GM10847 (cell line): ENCODE results near the gene ERICH2.

ENCODE experiments used
- POLR2A ChIP-seq: IDR thresholded peaks from 2 replicates; pipeline ENCODE4 v1.6.1; 2011; ENCODE audit not compliant: insufficient read length; ENCODE audit errors: extremely low read depth

The ERICH2 gene

DNA sequence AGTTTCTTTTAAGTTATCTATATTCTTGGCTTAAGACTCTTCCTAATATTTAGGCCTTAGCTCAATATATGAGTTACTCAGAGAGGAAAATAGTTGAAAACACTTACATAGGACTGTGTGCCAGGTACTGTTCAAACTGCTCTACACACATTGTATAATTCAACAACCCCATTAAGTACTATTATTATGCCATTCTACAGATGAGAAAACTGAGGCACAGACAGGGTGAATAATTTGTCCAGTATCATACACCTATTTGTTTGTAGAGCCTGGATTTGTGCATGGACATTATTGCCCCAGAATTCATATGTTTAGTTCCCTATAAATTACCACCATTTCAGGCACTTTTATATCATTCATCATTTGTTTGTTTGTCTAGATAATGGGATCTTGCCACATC is 28.8 kb downstream of the ERICH2 start:
- TF ChIP-seq POLR2A = no peak

DNA sequence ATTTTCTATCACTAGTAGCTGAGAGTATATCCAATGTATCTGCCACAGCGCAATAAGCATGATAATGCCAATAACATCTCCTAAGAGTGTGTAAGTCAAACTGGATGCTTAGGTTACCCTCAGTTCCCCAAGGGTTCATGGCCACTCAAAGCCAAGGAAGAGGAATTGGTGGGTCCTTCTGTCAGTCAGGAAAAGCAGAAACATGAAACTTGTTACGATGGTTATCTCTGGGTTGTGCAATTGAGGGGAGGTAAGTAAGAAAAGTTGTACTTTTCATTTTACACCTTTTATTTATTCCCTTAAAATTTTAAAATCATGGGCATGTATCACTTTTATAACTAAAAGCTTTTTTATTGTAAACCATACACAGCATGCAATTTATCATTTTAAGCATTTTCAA is 36.4 kb downstream of the ERICH2 start:
- no peak for TF ChIP-seq POLR2A

DNA sequence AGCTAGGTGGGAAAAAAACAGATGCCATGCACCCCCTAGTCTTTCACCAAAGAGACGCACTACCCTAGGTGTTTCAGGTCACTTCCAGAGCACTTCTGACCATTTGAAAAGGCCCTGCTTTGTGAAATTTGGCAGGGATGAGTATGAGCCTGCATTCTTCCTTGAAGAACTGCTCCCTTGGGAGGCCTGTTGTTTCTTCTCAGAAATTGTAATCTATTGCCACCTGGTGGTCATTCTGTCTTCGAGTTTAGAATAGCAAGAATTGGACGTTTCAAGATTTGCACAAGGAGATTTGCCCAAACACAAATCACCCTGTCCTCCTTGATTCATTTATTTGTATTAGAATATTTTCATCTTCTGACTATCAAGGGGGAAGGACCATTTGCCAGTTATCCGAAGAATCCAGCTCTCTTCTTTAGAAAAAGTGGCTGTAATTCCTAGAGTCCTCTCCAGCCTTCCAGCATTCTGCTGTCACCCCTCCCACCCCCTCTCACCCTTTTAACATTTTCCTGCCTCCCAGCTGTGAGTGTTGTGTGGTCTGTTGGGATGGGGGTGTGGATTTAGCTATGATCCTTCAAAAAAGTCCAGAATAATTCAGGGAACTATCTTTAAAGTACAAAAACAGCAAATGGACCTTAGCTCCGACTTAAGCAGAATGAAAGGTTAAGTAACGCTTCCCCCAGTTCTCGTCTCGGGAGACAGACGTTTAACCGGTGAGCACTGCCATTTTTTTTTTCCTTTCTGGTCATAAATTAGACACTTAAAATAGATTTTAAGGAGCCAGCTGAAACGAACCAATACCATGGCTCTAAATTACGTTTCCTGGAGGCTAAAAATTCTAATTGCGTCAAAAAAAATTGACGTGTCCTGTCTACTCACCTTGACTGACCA is 42.8 kb downstream of the ERICH2 start:
- no peak for TF ChIP-seq POLR2A

- TF ChIP-seq POLR2A = no peak
Measured at GRCh38 chr2:170813611-170814532, 43.7 kb downstream of the ERICH2 start.

DNA sequence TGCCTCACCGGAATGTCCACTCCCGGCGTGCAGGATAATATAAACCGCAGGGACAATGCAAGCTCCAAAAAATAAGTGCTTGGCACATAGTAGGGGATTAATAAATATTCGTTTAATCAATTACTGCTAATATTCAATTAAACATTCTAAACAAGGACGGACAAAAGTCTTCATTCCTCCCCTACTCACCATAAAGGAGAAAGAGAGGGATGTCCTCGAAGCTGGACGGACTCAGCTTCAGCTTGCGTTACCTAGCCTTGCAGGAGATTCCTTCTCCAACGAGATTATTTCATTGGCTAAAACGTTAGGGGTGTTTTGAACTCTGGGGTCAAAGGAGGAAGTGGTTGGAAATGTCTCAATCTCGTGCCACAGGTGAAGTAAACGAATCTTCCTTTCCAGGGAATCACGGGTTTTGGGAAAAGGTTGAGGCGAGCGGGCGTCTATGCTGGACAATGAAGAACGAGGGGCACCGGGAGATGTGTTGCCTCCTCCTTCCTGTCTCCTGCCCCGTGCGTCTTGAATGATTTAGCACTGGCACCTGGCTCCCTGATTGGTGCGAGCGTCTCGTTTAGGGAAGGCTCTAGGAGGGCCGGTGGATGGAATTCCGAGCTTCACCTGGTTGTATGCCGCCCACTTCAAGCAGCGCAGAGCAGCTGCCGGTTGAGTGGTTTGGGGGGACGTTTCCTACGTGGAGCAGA is 44.5 kb downstream of the ERICH2 start:
- TF ChIP-seq POLR2A = no peak

GRCh38 chr2:170815311-170815710 is 45.1 kb downstream of the ERICH2 start:
- TF ChIP-seq POLR2A = no peak

DNA sequence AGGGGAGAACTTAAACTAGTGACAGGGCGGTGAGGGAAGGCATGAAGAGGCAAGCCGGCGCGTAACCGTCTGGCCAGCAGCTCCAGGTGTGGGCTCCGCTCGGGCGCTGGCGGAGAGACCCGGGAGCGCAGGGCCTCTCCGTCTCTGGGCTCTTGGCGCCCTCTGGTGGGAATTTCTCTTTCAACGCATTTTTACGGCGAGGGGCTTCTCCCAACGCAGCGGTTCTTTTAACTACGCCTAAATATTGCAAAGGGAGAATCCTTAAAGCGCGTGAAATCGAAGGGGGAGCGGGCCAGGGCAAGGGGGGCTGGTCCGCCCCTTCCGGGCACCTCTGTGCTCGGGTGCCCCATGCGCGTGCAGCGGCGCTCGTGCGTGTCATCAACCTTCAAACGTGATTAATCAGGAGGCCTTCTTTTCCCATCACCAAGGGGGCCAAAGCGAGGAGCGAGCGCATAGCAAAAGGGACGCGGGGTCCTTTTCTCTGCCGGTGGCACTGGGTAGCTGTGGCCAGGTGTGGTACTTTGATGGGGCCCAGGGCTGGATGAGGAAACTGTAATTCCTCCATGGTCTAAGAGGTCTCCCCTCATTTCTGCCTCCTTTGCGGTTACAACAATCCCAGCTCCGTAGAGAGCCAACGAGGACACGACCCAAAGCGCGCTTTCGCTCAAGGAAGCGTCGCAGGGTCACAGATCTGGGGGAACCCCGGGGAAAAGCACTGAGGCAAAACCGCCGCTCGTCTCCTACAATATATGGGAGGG is 45.7 kb downstream of the ERICH2 start:
- no peak for TF ChIP-seq POLR2A

DNA sequence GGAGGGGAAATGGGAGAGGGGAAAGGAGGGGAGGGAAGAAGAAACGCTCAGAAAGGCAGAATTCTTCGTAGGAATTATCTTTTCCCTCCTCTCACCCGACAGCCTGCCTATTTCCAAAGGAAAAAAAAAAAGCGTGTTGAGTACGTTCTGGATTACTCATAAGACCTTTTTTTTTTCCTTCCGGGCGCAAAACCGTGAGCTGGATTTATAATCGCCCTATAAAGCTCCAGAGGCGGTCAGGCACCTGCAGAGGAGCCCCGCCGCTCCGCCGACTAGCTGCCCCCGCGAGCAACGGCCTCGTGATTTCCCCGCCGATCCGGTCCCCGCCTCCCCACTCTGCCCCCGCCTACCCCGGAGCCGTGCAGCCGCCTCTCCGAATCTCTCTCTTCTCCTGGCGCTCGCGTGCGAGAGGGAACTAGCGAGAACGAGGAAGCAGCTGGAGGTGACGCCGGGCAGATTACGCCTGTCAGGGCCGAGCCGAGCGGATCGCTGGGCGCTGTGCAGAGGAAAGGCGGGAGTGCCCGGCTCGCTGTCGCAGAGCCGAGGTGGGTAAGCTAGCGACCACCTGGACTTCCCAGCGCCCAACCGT is 46.4 kb downstream of the ERICH2 start, which contains the start of gene GAD1:
Gene GAD1, plus strand, starts transcription at position 384 of the 589 bp plus-strand sequence. CDS start 1,705 bp downstream, outside the sequence.
- TF ChIP-seq POLR2A = no peak

DNA sequence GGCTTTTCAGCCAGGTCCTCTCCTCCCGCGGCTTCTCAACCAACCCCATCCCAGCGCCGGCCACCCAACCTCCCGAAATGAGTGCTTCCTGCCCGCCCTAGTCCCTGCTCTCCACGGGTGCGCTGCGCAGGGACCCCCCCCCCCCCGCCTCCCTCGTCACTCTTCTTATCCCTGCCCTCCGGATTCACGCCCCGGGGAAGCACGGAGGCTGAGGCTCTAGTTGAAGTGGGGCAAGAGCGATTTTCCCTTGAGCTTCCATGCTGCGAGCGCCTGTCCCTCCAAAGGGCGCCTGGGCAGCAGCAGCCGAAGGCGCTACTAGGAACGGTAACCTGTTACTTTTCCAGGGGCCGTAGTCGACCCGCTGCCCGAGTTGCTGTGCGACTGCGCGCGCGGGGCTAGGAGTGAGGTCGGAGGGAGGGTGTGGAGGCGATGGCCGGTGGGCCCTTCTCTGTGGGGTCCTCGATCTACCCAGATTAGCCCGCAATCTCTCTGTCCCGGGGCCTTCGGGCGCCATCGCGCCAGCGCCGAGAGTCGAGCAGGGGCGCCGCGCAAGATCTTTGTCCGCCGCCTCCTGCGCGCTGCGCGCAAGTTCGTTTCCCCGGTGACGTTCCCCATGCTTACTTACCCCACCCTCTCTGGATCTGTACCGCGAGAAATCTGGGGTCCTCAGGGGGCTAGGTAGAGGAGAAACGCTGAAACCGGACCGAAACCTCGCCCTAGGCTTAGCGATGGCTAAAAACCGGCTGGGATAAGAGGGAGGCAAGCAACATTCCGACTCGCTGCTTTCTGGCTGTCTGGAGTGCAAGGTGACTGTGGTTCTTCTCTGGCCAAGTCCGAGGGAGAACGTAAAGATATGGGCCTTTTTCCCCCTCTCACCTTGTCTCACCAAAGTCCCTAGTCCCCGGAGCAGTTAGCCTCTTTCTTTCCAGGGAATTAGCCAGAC is 47.2 kb downstream of the ERICH2 start:
- TF ChIP-seq POLR2A = no peak

- TF ChIP-seq POLR2A = no peak
Measured at GRCh38 chr2:170818036-170818751, 48.0 kb downstream of the ERICH2 start.

GRCh38 chr2:170818752-170819470 is 48.7 kb downstream of the ERICH2 start:
- TF ChIP-seq POLR2A = no peak
